SK-N-SH treated with all-trans-retinoic acid at 6 μM for 48 hours (cell line): ENCODE results near the gene RNF208.

Source experiments
- ATAC-seq: fragments of 200-7000 bp; cut with Tn5 transposase; 3 replicates; pipeline ENCODE4 v1.9.1; 2020; ENCODE audit warnings: mild to moderate bottlenecking, moderate library complexity
- ARNTL ChIP-seq: fragments of 450-650 bp; formaldehyde crosslinking; IDR thresholded peaks from 2 replicates; pipeline ENCODE4 v1.5.0; 2020; ENCODE audit warnings: low read depth, mild to moderate bottlenecking, moderate library complexity, borderline replicate concordance
- CSDC2 ChIP-seq: fragments of 250-450 bp; sonication (Bioruptor Pico); IDR thresholded peaks from 2 replicates; pipeline ENCODE4 v1.5.0; 2020; ENCODE audit warnings: mild to moderate bottlenecking, moderate library complexity
- CSRNP3 ChIP-seq: fragments of 250-450 bp; sonication (Bioruptor Pico); IDR thresholded peaks from 2 replicates; pipeline ENCODE4 v1.5.1; 2021; ENCODE audit warnings: mild to moderate bottlenecking, moderate library complexity
- ESRRG ChIP-seq: fragments of 250-450 bp; sonication (Bioruptor Pico); IDR thresholded peaks from 2 replicates; pipeline ENCODE4 v1.6.1; 2021; ENCODE audit warnings: mild to moderate bottlenecking
- GLIS3 ChIP-seq: fragments of 250-450 bp; sonication (Bioruptor Pico); IDR thresholded peaks from 2 replicates; pipeline ENCODE4 v1.5.0; 2020; ENCODE audit warnings: mild to moderate bottlenecking, moderate library complexity
- ISL1 ChIP-seq: fragments of 250-450 bp; sonication (Bioruptor Pico); IDR thresholded peaks from 2 replicates; pipeline ENCODE4 v2.1.2; 2022; ENCODE audit warnings: mild to moderate bottlenecking, moderate library complexity
- OSR1 ChIP-seq: fragments of 250-450 bp; sonication (Bioruptor Pico); IDR thresholded peaks from 2 replicates; pipeline ENCODE4 v1.8.0; 2022; ENCODE audit warnings: moderate library complexity, mild to moderate bottlenecking, inconsistent platforms
- POU6F1 ChIP-seq: fragments of 250-450 bp; sonication (Bioruptor Pico); IDR thresholded peaks from 2 replicates; pipeline ENCODE4 v1.8.0; 2021; ENCODE audit warnings: low read depth, mild to moderate bottlenecking, moderate library complexity, borderline replicate concordance
- PPARA ChIP-seq: fragments of 250-450 bp; sonication (Bioruptor Pico); IDR thresholded peaks from 2 replicates; pipeline ENCODE4 v1.5.0; 2020; ENCODE audit warnings: mild to moderate bottlenecking, borderline replicate concordance
- RARB ChIP-seq: fragments of 250-450 bp; sonication (Bioruptor Pico); IDR thresholded peaks from 2 replicates; pipeline ENCODE4 v1.8.0; 2021; ENCODE audit warnings: mild to moderate bottlenecking, moderate library complexity
- SNAI2 ChIP-seq: fragments of 250-450 bp; sonication (Bioruptor Pico); IDR thresholded peaks from 2 replicates; pipeline ENCODE4 v1.5.0; 2020; ENCODE audit warnings: mild to moderate bottlenecking, moderate library complexity
- TCF4 ChIP-seq: fragments of 250-450 bp; sonication (Bioruptor Pico); IDR thresholded peaks from 2 replicates; pipeline ENCODE4 v1.8.0; 2021; ENCODE audit warnings: mild to moderate bottlenecking, moderate library complexity, borderline replicate concordance
- TOX ChIP-seq: fragments of 250-450 bp; sonication (Bioruptor Pico); IDR thresholded peaks from 2 replicates; pipeline ENCODE4 v1.8.0; 2021; ENCODE audit warnings: mild to moderate bottlenecking, moderate library complexity, borderline replicate concordance
- TSHZ2 ChIP-seq: fragments of 250-450 bp; sonication (Bioruptor Pico); IDR thresholded peaks from 2 replicates; pipeline ENCODE4 v1.5.0; 2020; ENCODE audit warnings: mild to moderate bottlenecking, moderate library complexity
- ZC3H10 ChIP-seq: fragments of 250-450 bp; sonication (Bioruptor Pico); IDR thresholded peaks from 2 replicates; pipeline ENCODE4 v1.5.1; 2021; ENCODE audit warnings: mild to moderate bottlenecking, moderate library complexity
- ZFP3 ChIP-seq: fragments of 250-450 bp; sonication (Bioruptor Pico); IDR thresholded peaks from 2 replicates; pipeline ENCODE4 v1.5.0; 2020; ENCODE audit warnings: mild to moderate bottlenecking, moderate library complexity
- ZFP30 ChIP-seq: fragments of 450-650 bp; formaldehyde crosslinking; IDR thresholded peaks from 2 replicates; pipeline ENCODE4 v1.5.0; 2022; ENCODE audit warnings: mild to moderate bottlenecking, moderate library complexity
- ZNF565 ChIP-seq: fragments of 450-650 bp; formaldehyde crosslinking; conservative IDR thresholded peaks from 2 replicates; pipeline ENCODE4 v1.5.0; 2020; ENCODE audit warnings: low read depth, mild to moderate bottlenecking, moderate library complexity
- ZNF70 ChIP-seq: fragments of 450-650 bp; formaldehyde crosslinking; IDR thresholded peaks from 2 replicates; pipeline ENCODE4 v1.5.0; 2020; ENCODE audit warnings: mild to moderate bottlenecking, moderate library complexity
- ZNF8 ChIP-seq: fragments of 450-650 bp; formaldehyde crosslinking; IDR thresholded peaks from 2 replicates; pipeline ENCODE4 v1.5.0; 2020; ENCODE audit warnings: mild to moderate bottlenecking, moderate library complexity
- TF ChIP-seq, protein P1 (sequence below): fragments of 250-450 bp; sonication (Bioruptor Pico); IDR thresholded peaks from 2 replicates; pipeline ENCODE4 v1.8.0; 2020; ENCODE audit warnings: mild to moderate bottlenecking, moderate library complexity, borderline replicate concordance
- TF ChIP-seq, protein P2 (sequence below): fragments of 250-450 bp; sonication (Bioruptor Pico); IDR thresholded peaks from 2 replicates; pipeline ENCODE4 v1.5.1; 2020; ENCODE audit warnings: low read depth, mild to moderate bottlenecking, moderate library complexity

Gene RNF208

GRCh38 chr9:137216188-137216965 is 5.7 kb downstream of the RNF208 start:
- ATAC-seq, result no peak
- TF ChIP-seq TSHZ2 (CRISPR knock-in tag), result no peak
- TF ChIP-seq POU6F1 (CRISPR knock-in tag), result no peak
- TF ChIP-seq ARNTL, result no peak
- TF ChIP-seq, protein P1, sequence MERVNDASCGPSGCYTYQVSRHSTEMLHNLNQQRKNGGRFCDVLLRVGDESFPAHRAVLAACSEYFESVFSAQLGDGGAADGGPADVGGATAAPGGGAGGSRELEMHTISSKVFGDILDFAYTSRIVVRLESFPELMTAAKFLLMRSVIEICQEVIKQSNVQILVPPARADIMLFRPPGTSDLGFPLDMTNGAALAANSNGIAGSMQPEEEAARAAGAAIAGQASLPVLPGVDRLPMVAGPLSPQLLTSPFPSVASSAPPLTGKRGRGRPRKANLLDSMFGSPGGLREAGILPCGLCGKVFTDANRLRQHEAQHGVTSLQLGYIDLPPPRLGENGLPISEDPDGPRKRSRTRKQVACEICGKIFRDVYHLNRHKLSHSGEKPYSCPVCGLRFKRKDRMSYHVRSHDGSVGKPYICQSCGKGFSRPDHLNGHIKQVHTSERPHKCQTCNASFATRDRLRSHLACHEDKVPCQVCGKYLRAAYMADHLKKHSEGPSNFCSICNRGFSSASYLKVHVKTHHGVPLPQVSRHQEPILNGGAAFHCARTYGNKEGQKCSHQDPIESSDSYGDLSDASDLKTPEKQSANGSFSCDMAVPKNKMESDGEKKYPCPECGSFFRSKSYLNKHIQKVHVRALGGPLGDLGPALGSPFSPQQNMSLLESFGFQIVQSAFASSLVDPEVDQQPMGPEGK (CRISPR knock-in tag), result no peak
- TF ChIP-seq TOX (CRISPR knock-in tag), result no peak
- TF ChIP-seq CSDC2 (CRISPR knock-in tag), result no peak
- no peak for TF ChIP-seq SNAI2 (CRISPR knock-in tag)
- no peak for TF ChIP-seq TCF4 (CRISPR knock-in tag)
- TF ChIP-seq ZNF8, result no peak
- no peak for TF ChIP-seq PPARA (CRISPR knock-in tag)
- TF ChIP-seq, protein P2, sequence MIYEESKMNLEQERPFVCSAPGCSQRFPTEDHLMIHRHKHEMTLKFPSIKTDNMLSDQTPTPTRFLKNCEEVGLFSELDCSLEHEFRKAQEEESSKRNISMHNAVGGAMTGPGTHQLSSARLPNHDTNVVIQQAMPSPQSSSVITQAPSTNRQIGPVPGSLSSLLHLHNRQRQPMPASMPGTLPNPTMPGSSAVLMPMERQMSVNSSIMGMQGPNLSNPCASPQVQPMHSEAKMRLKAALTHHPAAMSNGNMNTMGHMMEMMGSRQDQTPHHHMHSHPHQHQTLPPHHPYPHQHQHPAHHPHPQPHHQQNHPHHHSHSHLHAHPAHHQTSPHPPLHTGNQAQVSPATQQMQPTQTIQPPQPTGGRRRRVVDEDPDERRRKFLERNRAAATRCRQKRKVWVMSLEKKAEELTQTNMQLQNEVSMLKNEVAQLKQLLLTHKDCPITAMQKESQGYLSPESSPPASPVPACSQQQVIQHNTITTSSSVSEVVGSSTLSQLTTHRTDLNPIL (CRISPR knock-in tag), result no peak
- no peak for TF ChIP-seq ISL1 (CRISPR knock-in tag)
- TF ChIP-seq ZNF70 (CRISPR knock-in tag), result no peak
- no peak for TF ChIP-seq ZFP30 (CRISPR knock-in tag)
- no peak for TF ChIP-seq ZFP3 (CRISPR knock-in tag)

- TF ChIP-seq ISL1 (CRISPR knock-in tag), result no peak
- no peak for TF ChIP-seq RARB
- no peak for TF ChIP-seq CSDC2 (CRISPR knock-in tag)
- no peak for TF ChIP-seq PPARA (CRISPR knock-in tag)
- TF ChIP-seq ZC3H10 (CRISPR knock-in tag), result no peak
- no peak for TF ChIP-seq TSHZ2 (CRISPR knock-in tag)
- no peak for TF ChIP-seq ZFP30 (CRISPR knock-in tag)
- no peak for TF ChIP-seq TOX (CRISPR knock-in tag)
- no peak for TF ChIP-seq CSRNP3 (CRISPR knock-in tag)
- TF ChIP-seq ZNF565 (CRISPR knock-in tag), result no peak
- TF ChIP-seq SNAI2 (CRISPR knock-in tag), result no peak
- no peak for TF ChIP-seq ESRRG (CRISPR knock-in tag)
- TF ChIP-seq ZNF8, result no peak
- TF ChIP-seq ZFP3 (CRISPR knock-in tag), result no peak
- TF ChIP-seq OSR1, result no peak
- no peak for TF ChIP-seq POU6F1 (CRISPR knock-in tag)
- no peak for TF ChIP-seq GLIS3 (CRISPR knock-in tag)
- ATAC-seq, result no peak
Measured at GRCh38 chr9:137215196-137215986, 6.6 kb downstream of the RNF208 start.
